ENCODE measurements around the gene SUCLG2. TPM values are rescaled to one million over a fixed set of nuclear protein-coding genes. Genes with fewer than 3 reads are reported as not detected.
"Not testable (repeated sequence)": the region's sequence is repeated elsewhere in the genome, so short reads cannot be mapped to it uniquely, and the experiment has no call there.

SUCLG2 gene
- total RNA-seq, 1 donor from 2014 or later: 29.5 TPM

DNA sequence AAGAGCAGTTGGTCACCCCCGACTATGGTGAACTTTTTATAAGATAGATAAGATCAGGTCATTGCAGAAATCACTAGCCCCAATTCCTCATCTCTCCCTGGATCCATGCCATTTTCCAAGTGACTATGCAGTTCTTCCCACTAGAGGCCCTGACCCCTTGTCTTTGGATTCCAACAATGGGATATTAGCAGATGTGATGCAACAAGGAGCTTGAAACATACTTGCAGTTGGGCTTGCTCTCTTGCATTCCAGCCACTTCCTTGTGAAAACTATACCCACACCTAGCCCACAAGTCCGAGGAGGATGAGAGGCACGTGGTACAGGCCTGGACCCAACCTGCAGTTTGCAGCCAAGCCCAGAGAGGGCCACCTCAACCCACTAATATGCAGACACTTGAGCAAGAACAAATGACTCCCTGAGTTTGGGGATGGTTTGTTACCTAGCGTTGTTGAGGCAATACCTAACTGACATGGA lies 60.6 kb downstream of the SUCLG2 start:
- DNase-seq (ENCODE audit: extremely low spot score in 2 of 2): no peak
- Histone ChIP-seq H3K4me1 (no peaks in the 10 kb centered on the region), H3K27ac (no peak overlapping the region), H3K27me3 (no peaks in the 10 kb centered on the region), H3K4me3 (no peak overlapping the region), H3K36me3 (peaks cover 0 to 8% of the 10 kb centered on the region in 2 donors), H3K9me3 (no peaks in the 10 kb centered on the region)
- intact Hi-C loops (cut with DNase I): no loop called here
- TF ChIP-seq POLR2A (IDR thresholded peaks at IDR 0.05) (no peak), POLR2AphosphoS5 (IDR thresholded peaks at IDR 0.05; ENCODE audit: insufficient read depth in 1 of 2, low read depth in 1 of 2) (no peak), CTCF (IDR thresholded peaks at IDR 0.05) (no peak)

GRCh38 chr3:67592057-67592456 lies 62.4 kb downstream of the SUCLG2 start:
- Histone ChIP-seq H3K27me3 (no peaks in the 10 kb centered on the region), H3K4me1 (no peaks in the 10 kb centered on the region), H3K36me3 (peaks cover 0 to 8% of the 10 kb centered on the region in 2 donors), H3K27ac (no peak overlapping the region), H3K9me3 (no peaks in the 10 kb centered on the region), H3K4me3 (no peak overlapping the region)
- no peak for DNase-seq (ENCODE audit: extremely low spot score in 2 of 2)
- TF ChIP-seq POLR2AphosphoS5 (IDR thresholded peaks at IDR 0.05; ENCODE audit: insufficient read depth in 1 of 2, low read depth in 1 of 2) (no peak), CTCF (IDR thresholded peaks at IDR 0.05) (no peak), POLR2A (IDR thresholded peaks at IDR 0.05) (no peak)
- intact Hi-C loops (cut with DNase I): no loop called here

DNA sequence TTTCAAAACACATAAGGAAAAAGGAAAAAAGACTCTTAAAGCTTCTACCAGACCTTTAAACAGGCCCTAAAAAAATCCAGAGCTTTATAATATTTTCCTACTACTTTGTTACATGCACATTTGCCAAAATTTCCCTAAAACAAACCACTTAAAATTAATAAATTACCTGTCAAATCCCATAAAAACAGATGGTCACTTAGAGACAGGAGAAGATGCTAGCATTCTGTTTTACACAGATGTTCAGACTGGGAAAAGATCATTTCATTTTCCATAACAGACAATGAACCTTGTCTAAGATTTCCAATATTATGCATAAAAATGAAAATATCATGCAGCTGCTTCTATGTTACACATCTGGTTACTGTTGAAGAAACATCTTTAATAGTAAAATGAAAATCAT lies 66.6 kb downstream of the SUCLG2 start:
- Histone ChIP-seq H3K9me3 (no peaks in the 10 kb centered on the region), H3K27ac (no peak overlapping the region), H3K36me3 (peaks cover 0 to 8% of the 10 kb centered on the region in 2 donors), H3K4me1 (no peaks in the 10 kb centered on the region), H3K27me3 (no peaks in the 10 kb centered on the region), H3K4me3 (no peak overlapping the region)
- intact Hi-C loops (cut with DNase I): no loop called here
- no peak for DNase-seq (ENCODE audit: extremely low spot score in 2 of 2)
- no peak for TF ChIP-seq POLR2AphosphoS5 (IDR thresholded peaks at IDR 0.05; ENCODE audit: insufficient read depth in 1 of 2, low read depth in 1 of 2)
- no peak for TF ChIP-seq CTCF (IDR thresholded peaks at IDR 0.05)
- TF ChIP-seq POLR2A (IDR thresholded peaks at IDR 0.05): no peak

- no peak overlapping the region for H3K27ac ChIP-seq
- H3K27me3 ChIP-seq: no peaks in the 10 kb centered on the region
- H3K4me1 ChIP-seq: no peaks in the 10 kb centered on the region
- H3K9me3 ChIP-seq: no peaks in the 10 kb centered on the region
- intact Hi-C loops (cut with DNase I): no loop called here
- H3K4me3 ChIP-seq: no peak overlapping the region
- TF ChIP-seq POLR2A (IDR thresholded peaks at IDR 0.05): no peak
- no peak for TF ChIP-seq POLR2AphosphoS5 (IDR thresholded peaks at IDR 0.05; ENCODE audit: insufficient read depth in 1 of 2, low read depth in 1 of 2)
- no peak for TF ChIP-seq CTCF (IDR thresholded peaks at IDR 0.05)
- DNase-seq (ENCODE audit: extremely low spot score in 2 of 2): no peak
- H3K36me3 ChIP-seq: peaks cover 0 to 8% of the 10 kb centered on the region in 2 donors
These were observed 67.1 kb downstream of the SUCLG2 start for GRCh38 chr3:67587301-67587700.

DNA sequence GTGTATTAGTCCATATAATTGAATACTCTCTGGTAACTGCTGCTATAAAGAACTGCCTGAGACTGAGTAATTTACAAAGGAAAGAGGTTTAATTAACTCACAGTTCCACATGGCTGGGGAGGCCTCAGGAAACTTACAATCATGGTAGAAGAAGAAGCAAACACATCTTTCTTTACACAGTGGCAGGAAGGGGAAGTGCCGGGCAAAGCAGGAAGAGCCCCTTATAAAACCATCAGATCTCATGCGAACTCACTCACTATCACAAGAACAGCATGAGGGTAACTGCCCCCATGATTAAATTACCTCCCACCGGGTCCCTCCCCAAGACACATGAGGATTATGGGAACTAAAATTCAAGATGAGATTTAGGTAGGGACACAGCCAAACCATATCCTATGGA lies 69.8 kb downstream of the SUCLG2 start:
- H3K4me1 ChIP-seq; H3K4me3 ChIP-seq; H3K9me3 ChIP-seq; H3K27me3 ChIP-seq; H3K36me3 ChIP-seq; intact Hi-C loops (cut with DNase I); H3K27ac ChIP-seq; DNase-seq (ENCODE audit: extremely low spot score in 2 of 2): not testable (repeated sequence)
